Measurements from ENCODE around the gene VSIG10L. TPM values are rescaled to one million over a fixed set of nuclear protein-coding genes. Genes with fewer than 3 reads are reported as not detected.

VSIG10L gene
- total and polyA plus RNA-seq, 12 donors: 0.33 to 1.6 (median 0.51) TPM

GRCh38 chr19:51386882-51387520, 45.1 kb upstream of the VSIG10L start:
- H3K9me3 ChIP-seq: no peaks in the 10 kb centered on the region
- DNase-seq (no peak), ATAC-seq (peak in 1 of 8 donors; percentile 11)
- peak overlapping the region in 1 of 10 donors; percentile 22 for H3K4me3 ChIP-seq
- peaks cover 0 to 9% (median 0%) of the 10 kb centered on the region in 7 donors for H3K27me3 ChIP-seq
- intact Hi-C loops (cut with DNase I): no loop called here
- H3K4me1 ChIP-seq: no peaks in the 10 kb centered on the region
- 90 to 92% methylated on average over 14 of the region's 14 CpGs for WGBS, 2 donors
- H3K36me3 ChIP-seq: no peaks in the 10 kb centered on the region
- TF ChIP-seq CTCF (IDR thresholded peaks at IDR 0.05): no peak
- peak overlapping the region in 1 of 10 donors; percentile 58 for H3K27ac ChIP-seq

- Histone ChIP-seq H3K27me3 (no peaks in the 10 kb centered on the region), H3K9me3 (peaks cover 0 to 8% (median 0%) of the 10 kb centered on the region in 11 donors), H3K36me3 (no peaks in the 10 kb centered on the region), H3K4me3 (no peak overlapping the region), H3K27ac (no peak overlapping the region), H3K4me1 (no peaks in the 10 kb centered on the region)
- ATAC-seq (no peak), DNase-seq (no peak)
- intact Hi-C loops (cut with DNase I): no loop called here
- WGBS, 2 donors: 96 to 99% methylated on average over 4 of the region's 4 CpGs
- no peak for TF ChIP-seq CTCF (IDR thresholded peaks at IDR 0.05)
Measured at GRCh38 chr19:51382004-51382403, 40.1 kb upstream of the VSIG10L start.

GRCh38 chr19:51380379-51380778, 38.4 kb upstream of the VSIG10L start:
- intact Hi-C loops (cut with DNase I): no loop called here
- H3K27ac ChIP-seq: no peak overlapping the region
- no peak for TF ChIP-seq CTCF (IDR thresholded peaks at IDR 0.05)
- DNase-seq: no peak
- H3K27me3 ChIP-seq: no peaks in the 10 kb centered on the region
- no peaks in the 10 kb centered on the region for H3K4me1 ChIP-seq
- no peaks in the 10 kb centered on the region for H3K36me3 ChIP-seq
- H3K9me3 ChIP-seq: peaks cover 0 to 8% (median 0%) of the 10 kb centered on the region in 11 donors
- ATAC-seq: no peak
- no peak overlapping the region for H3K4me3 ChIP-seq
- WGBS, 2 donors: 88 to 92% methylated on average over 9 of the region's 9 CpGs

- intact Hi-C loops (cut with DNase I): no loop called here
- no peak for TF ChIP-seq CTCF (IDR thresholded peaks at IDR 0.05)
- Histone ChIP-seq H3K4me1 (peaks cover 0 to 17% (median 0%) of the 10 kb centered on the region in 9 donors), H3K27me3 (no peaks in the 10 kb centered on the region), H3K4me3 (no peak overlapping the region), H3K9me3 (peaks cover 0 to 8% (median 0%) of the 10 kb centered on the region in 11 donors), H3K27ac (no peak overlapping the region), H3K36me3 (no peaks in the 10 kb centered on the region)
- ATAC-seq: no peak
- 76 to 86% methylated on average over 2 of the region's 2 CpGs for WGBS, 2 donors
- DNase-seq: no peak
Measured at GRCh38 chr19:51377422-51377821, 35.5 kb upstream of the VSIG10L start.

Measured in heart right ventricle (tissue), 16 donors.